Body of pancreas (tissue), 4 donors: ENCODE data around the gene ENPP3.

Experiments
- CTCF ChIP-seq, 7 experiments: fragments of 450-650 bp in 4 of 7; fragments of 200-600 bp in 3 of 7; sonication (generic) in 3 of 7; IDR thresholded peaks; one replicate each; pipeline ENCODE4 v1.5.1; 2016 to 2019; ENCODE audit warnings: antibody characterized with exemption in 7 of 7
- POLR2A ChIP-seq, 3 donors: fragments of 450-650 bp; IDR thresholded peaks; one replicate each; pipeline ENCODE4 v1.6.1; 2016; ENCODE audit warnings: antibody characterized with exemption in 3 of 3, mild to moderate bottlenecking in 2 of 3

GRCh38 chr6:131693384-131693783 lies 56.3 kb downstream of the ENPP3 start:
- TF ChIP-seq CTCF (IDR thresholded peaks at IDR 0.05) (no peak), POLR2A (IDR thresholded peaks at IDR 0.05) (no peak)
